HCT116 (cell line): Measurements from ENCODE around the gene E4F1. TPM values are rescaled to one million over a fixed set of nuclear protein-coding genes. Genes with fewer than 3 reads are reported as not detected.

Source experiments
- ATAC-seq: fragments of 200-7000 bp; cut with Tn5 transposase; 2 replicates; pipeline ENCODE4 v1.9.1; 2020; ENCODE audit warnings: mild to moderate bottlenecking, moderate library complexity
- BruUV-seq: library from RNA; stranded (reverse); fragments of 400-500 nt; replicated peaks from 2 replicates; lab custom pipeline; 2021; lab: Mats Ljungman, UMichigan
- CTCF ChIA-PET: fragments of 300-600 bp; sonication (Branson Sonifier 250); formaldehyde crosslinking; loops from one replicate; lab custom pipeline; 2021; ENCODE audit warnings: antibody characterized with exemption; lab: Charles Lee
- POLR2A ChIA-PET: fragments of 300-600, 350-600 bp; sonication (Branson Sonifier 250); formaldehyde crosslinking; loops from one replicate; lab custom pipeline; 2021; ENCODE audit warnings: antibody characterized with exemption; lab: Charles Lee
- RAD21 ChIA-PET, 2 experiments: fragments of 300-600 bp; sonication (Branson Sonifier 250); formaldehyde crosslinking; loops; one replicate each; lab custom pipeline; 2023; ENCODE audit warnings: low total read pairs in 2 of 2; ENCODE audit not compliant: uncharacterized antibody in 2 of 2, unreplicated experiment in 2 of 2, low non-redundant PET in 1 of 2; lab: Charles Lee
- DNase-seq: peaks from one replicate; pipeline ENCODE4 v3.0.0-alpha.2; 2010; ENCODE audit warnings: low read depth, low spot score
- H2AFZ ChIP-seq: fragments of 200-600 bp; shearing (Covaris generic), sonication (generic); 2 replicates; pipeline ENCODE4 v1.6.1; 2017; ENCODE audit warnings: low read depth, mixed run types, mixed read lengths, antibody characterized with exemption, low read length; ENCODE audit not compliant: poor library complexity, severe bottlenecking
- H3K27ac ChIP-seq: 2 replicates; pipeline ENCODE4 v1.5.1; 2012; ENCODE audit warnings: low read depth, low read length
- H3K27me3 ChIP-seq: fragments of 200-600 bp; sonication (generic); 2 replicates; pipeline ENCODE4 v1.6.1; 2016; ENCODE audit warnings: mixed run types, low read length, mixed read lengths; ENCODE audit not compliant: insufficient read depth
- H3K36me3 ChIP-seq, 2 experiments: fragments of 200-500 bp in 1 of 2; fragments of 200-600 bp in 1 of 2; sonication (Bioruptor generic) in 1 of 2; sonication (generic) in 1 of 2; 2 replicates each; pipeline versions ENCODE4 v1.5.1 to v1.6.1; 2014 to 2016; ENCODE audit warnings: low read length in 2 of 2, inconsistent platforms in 1 of 2, mixed read lengths in 1 of 2, mixed run types in 1 of 2; ENCODE audit not compliant: insufficient read depth in 2 of 2, control insufficient read depth in 1 of 2
- H3K4me1 ChIP-seq, 2 experiments: fragments of 200-600 bp in 1 of 2; sonication (generic) in 1 of 2; 2 replicates each; pipeline versions ENCODE4 v1.5.1 to v1.6.1; 2012 to 2017; ENCODE audit warnings: low read length in 2 of 2, inconsistent platforms in 1 of 2, mild to moderate bottlenecking in 1 of 2, mixed read lengths in 1 of 2, mixed run types in 1 of 2, moderate library complexity in 1 of 2; ENCODE audit not compliant: insufficient read depth in 2 of 2, control insufficient read depth in 1 of 2
- H3K4me2 ChIP-seq: fragments of 200-600 bp; sonication (generic); 2 replicates; pipeline ENCODE4 v1.6.1; 2017; ENCODE audit warnings: mixed run types, low read length, mixed read lengths
- H3K4me3 ChIP-seq, 2 experiments: fragments of 200-600 bp in 1 of 2; sonication (generic) in 1 of 2; replicated peaks in 1 of 2; 2 replicates each; pipeline ENCODE4 v1.5.1; 2011 to 2016; ENCODE audit warnings: low read length in 2 of 2, control low read depth in 1 of 2, low read depth in 1 of 2, mild to moderate bottlenecking in 1 of 2, mixed read lengths in 1 of 2, mixed run types in 1 of 2
- H3K79me2 ChIP-seq: fragments of 200-600 bp; sonication (generic); 2 replicates; pipeline ENCODE4 v1.6.1; 2017; ENCODE audit warnings: mild to moderate bottlenecking, mixed run types, low read length, moderate library complexity, mixed read lengths; ENCODE audit not compliant: insufficient read depth
- H3K9ac ChIP-seq: fragments of 200-600 bp; sonication (generic); 2 replicates; pipeline ENCODE4 v1.6.1; 2016; ENCODE audit warnings: low read length, mixed read lengths
- H3K9me2 ChIP-seq: fragments of 200-600 bp; sonication (generic), shearing (Covaris generic); 2 replicates; pipeline ENCODE4 v1.6.1; 2017; ENCODE audit warnings: mixed run types, mild to moderate bottlenecking, moderate library complexity; ENCODE audit not compliant: insufficient read depth
- H3K9me3 ChIP-seq, 2 experiments: fragments of 200-500 bp in 1 of 2; fragments of 200-600 bp in 1 of 2; sonication (Bioruptor generic) in 1 of 2; sonication (generic) in 1 of 2; 2 replicates each; pipeline ENCODE4 v1.6.1; 2014 to 2017; ENCODE audit warnings: low read length in 2 of 2, mixed read lengths in 2 of 2, inconsistent platforms in 1 of 2, low read depth in 1 of 2, mild to moderate bottlenecking in 1 of 2, mixed run types in 1 of 2, moderate library complexity in 1 of 2; ENCODE audit not compliant: control insufficient read depth in 1 of 2, insufficient read depth in 1 of 2
- H4K20me1 ChIP-seq: fragments of 200-600 bp; sonication (generic), shearing (Covaris generic); 2 replicates; pipeline ENCODE4 v1.6.1; 2017; ENCODE audit warnings: mixed run types, mild to moderate bottlenecking, moderate library complexity; ENCODE audit not compliant: insufficient read depth
- CEBPB ChIP-seq: IDR thresholded peaks from 2 replicates; pipeline ENCODE4 v1.6.1; 2012; ENCODE audit warnings: low read depth
- EGR1 ChIP-seq: IDR thresholded peaks from 2 replicates; pipeline ENCODE4 v1.6.1; 2012; ENCODE audit warnings: low read depth
- ELF1 ChIP-seq: IDR thresholded peaks from 2 replicates; pipeline ENCODE4 v1.6.1; 2012; ENCODE audit warnings: low read depth, borderline replicate concordance
- EZH2 ChIP-seq: fragments of 200-600 bp; sonication (generic); IDR thresholded peaks from 2 replicates; pipeline ENCODE4 v1.6.1; 2017; ENCODE audit warnings: antibody characterized with exemption, mixed run types
- FOSL1 ChIP-seq: IDR thresholded peaks from 2 replicates; pipeline ENCODE4 v1.6.1; 2012; ENCODE audit warnings: low read depth
- POLR2AphosphoS5 ChIP-seq: IDR thresholded peaks from 2 replicates; pipeline ENCODE4 v1.6.1; 2011; ENCODE audit warnings: mild to moderate bottlenecking, low read depth, low read length, moderate library complexity
- SIN3A ChIP-seq: IDR thresholded peaks from 2 replicates; pipeline ENCODE4 v1.6.1; 2012; ENCODE audit warnings: low read depth
- ZBTB33 ChIP-seq: IDR thresholded peaks from 2 replicates; pipeline ENCODE4 v1.6.1; 2011; ENCODE audit warnings: mild to moderate bottlenecking, low read length, moderate library complexity; ENCODE audit not compliant: insufficient replicate concordance; ENCODE audit errors: extremely low read depth
- ZFX ChIP-seq: fragments of 450-650 bp; IDR thresholded peaks from 2 replicates; pipeline ENCODE4 v1.6.1; 2017
- intact Hi-C: fragments of 100-400 bp; cut with micrococcal nuclease; formaldehyde crosslinking; loops from 2 replicates; pipeline ENCODE4 v1.10.0; 2022
- total RNA-seq: library from RNA; stranded (reverse); gene quantifications from one replicate; pipeline ENCODE4 v1.2.1, GENCODE V29; 2021; ENCODE audit not compliant: unreplicated experiment
- TF ChIP-seq, protein P1 (sequence below): IDR thresholded peaks from 2 replicates; pipeline ENCODE4 v1.6.1; 2012
- TF ChIP-seq, protein P2 (sequence below), 3 experiments: fragments of 200-600 bp in 1 of 3; sonication (generic) in 1 of 3; IDR thresholded peaks in 2 of 3; conservative IDR thresholded peaks in 1 of 3; 2 replicates each; pipeline ENCODE4 v1.5.1; 2012 to 2017; ENCODE audit warnings: low read depth in 2 of 3, low read length in 2 of 3, antibody characterized with exemption in 1 of 3, borderline replicate concordance in 1 of 3, control low read depth in 1 of 3, mild to moderate bottlenecking in 1 of 3, mixed read lengths in 1 of 3, mixed run types in 1 of 3, moderate library complexity in 1 of 3; ENCODE audit not compliant: insufficient read depth in 1 of 3

The E4F1 gene
- total RNA-seq, 1 experiment from 2014 or later: 40.7 TPM

GRCh38 chr16:2178321-2179106 lies 44.9 kb upstream of the E4F1 start:
- H3K9me2 ChIP-seq: no peaks in the 10 kb centered on the region
- H3K27ac ChIP-seq: peak overlapping the region; percentile 35; the same call in 1 of the 2 replicates
- H3K36me3 ChIP-seq: peaks cover 8 to 17% of the 10 kb centered on the region in 2 experiments; a peak in 2 of 4 replicates
- TF ChIP-seq EZH2: no peak
- TF ChIP-seq CEBPB: no peak
- peak; percentile 45; the same call in 1 of the 2 replicates for TF ChIP-seq EGR1
- TF ChIP-seq, protein P1, sequence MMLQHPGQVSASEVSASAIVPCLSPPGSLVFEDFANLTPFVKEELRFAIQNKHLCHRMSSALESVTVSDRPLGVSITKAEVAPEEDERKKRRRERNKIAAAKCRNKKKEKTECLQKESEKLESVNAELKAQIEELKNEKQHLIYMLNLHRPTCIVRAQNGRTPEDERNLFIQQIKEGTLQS: no peak
- peak; percentile 45; the same call in 1 of the 2 replicates for TF ChIP-seq POLR2AphosphoS5
- TF ChIP-seq FOSL1: no peak
- no peak for TF ChIP-seq ZFX
- TF ChIP-seq, protein P2, sequence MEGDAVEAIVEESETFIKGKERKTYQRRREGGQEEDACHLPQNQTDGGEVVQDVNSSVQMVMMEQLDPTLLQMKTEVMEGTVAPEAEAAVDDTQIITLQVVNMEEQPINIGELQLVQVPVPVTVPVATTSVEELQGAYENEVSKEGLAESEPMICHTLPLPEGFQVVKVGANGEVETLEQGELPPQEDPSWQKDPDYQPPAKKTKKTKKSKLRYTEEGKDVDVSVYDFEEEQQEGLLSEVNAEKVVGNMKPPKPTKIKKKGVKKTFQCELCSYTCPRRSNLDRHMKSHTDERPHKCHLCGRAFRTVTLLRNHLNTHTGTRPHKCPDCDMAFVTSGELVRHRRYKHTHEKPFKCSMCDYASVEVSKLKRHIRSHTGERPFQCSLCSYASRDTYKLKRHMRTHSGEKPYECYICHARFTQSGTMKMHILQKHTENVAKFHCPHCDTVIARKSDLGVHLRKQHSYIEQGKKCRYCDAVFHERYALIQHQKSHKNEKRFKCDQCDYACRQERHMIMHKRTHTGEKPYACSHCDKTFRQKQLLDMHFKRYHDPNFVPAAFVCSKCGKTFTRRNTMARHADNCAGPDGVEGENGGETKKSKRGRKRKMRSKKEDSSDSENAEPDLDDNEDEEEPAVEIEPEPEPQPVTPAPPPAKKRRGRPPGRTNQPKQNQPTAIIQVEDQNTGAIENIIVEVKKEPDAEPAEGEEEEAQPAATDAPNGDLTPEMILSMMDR (IDR thresholded peaks at IDR 0.05 in 2 of 3, conservative IDR thresholded peaks at IDR 0.05 in 1 of 3; ENCODE audit: borderline replicate concordance in 1 of 3, insufficient read depth in 1 of 3, low read depth in 2 of 3, low read length in 2 of 3): no peak
- TF ChIP-seq SIN3A: no peak
- no peak for TF ChIP-seq ZBTB33
- TF ChIP-seq ELF1: no peak
- ChIA-PET CTCF (no interaction called here), RAD21 (no interaction called here), POLR2A (interaction anchor here (1.4 kb wide), 1 partner anchor 23 kb away, joined by 6 read pairs; the partner anchor contains the start of gene TRAF7)
- DNase-seq (no peak), ATAC-seq (peak; percentile 81)
- H3K4me1 ChIP-seq: peaks cover 0 to 5% of the 10 kb centered on the region in 2 experiments; a peak in 1 of 4 replicates
- no peak overlapping the region for H3K9ac ChIP-seq
- intact Hi-C loops: no loop called here
- no peaks in the 10 kb centered on the region for H3K79me2 ChIP-seq
- no peak overlapping the region for H2AFZ ChIP-seq
- no peaks in the 10 kb centered on the region for H3K27me3 ChIP-seq
- no peak overlapping the region for H3K4me2 ChIP-seq
- BruUV-seq: no TSS peak
- H4K20me1 ChIP-seq: no peaks in the 10 kb centered on the region
- no peaks in the 10 kb centered on the region for H3K9me3 ChIP-seq
- H3K4me3 ChIP-seq: no peak overlapping the region
